Tibial nerve (tissue), 4 donors: ENCODE data around the gene ARHGAP29.

Source experiments
- CTCF ChIP-seq, 5 experiments: fragments of 200-600 bp in 3 of 5; fragments of 450-650 bp in 2 of 5; sonication (generic) in 3 of 5; IDR thresholded peaks; one replicate each; pipeline ENCODE4 v1.5.1; 2016 to 2019; ENCODE audit warnings: antibody characterized with exemption in 5 of 5, mild to moderate bottlenecking in 3 of 5, moderate library complexity in 2 of 5
- EP300 ChIP-seq, 2 donors: sonication (generic); formaldehyde crosslinking; IDR thresholded peaks; one replicate each; pipeline ENCODE4 v1.6.1; 2017; ENCODE audit warnings: antibody characterized with exemption in 2 of 2, mild to moderate bottlenecking in 1 of 2
- POLR2A ChIP-seq, 2 donors: fragments of 450-650 bp; IDR thresholded peaks; one replicate each; pipeline ENCODE4 v1.6.1; 2017; ENCODE audit warnings: antibody characterized with exemption in 2 of 2, mild to moderate bottlenecking in 2 of 2, moderate library complexity in 2 of 2

GRCh38 chr1:94228640-94229375 lies 8.6 kb downstream of the ARHGAP29 start:
- TF ChIP-seq CTCF (IDR thresholded peaks at IDR 0.05) (no peak), POLR2A (IDR thresholded peaks at IDR 0.05) (no peak), EP300 (IDR thresholded peaks at IDR 0.05) (no peak)
